Liver (tissue), 9 donors: ENCODE measurements around the gene UBASH3A. TPM values are rescaled to one million over a fixed set of nuclear protein-coding genes. Genes with fewer than 3 reads are reported as not detected.

Experiments
- DNase-seq: peaks from one replicate; pipeline ENCODE4 v3.0.0-alpha.2; 2017; ENCODE audit warnings: low spot score
- H3K27ac ChIP-seq, 2 donors: one replicate each; pipeline ENCODE4 v1.7.0; 2013; ENCODE audit warnings: inconsistent platforms in 2 of 2, low read length in 2 of 2, control low read depth in 1 of 2, low read depth in 1 of 2, mild to moderate bottlenecking in 1 of 2
- H3K27me3 ChIP-seq, 4 donors: one replicate each; pipeline versions ENCODE4 v1.6.1 to v1.7.0; 2013; ENCODE audit warnings: low read length in 3 of 4, inconsistent platforms in 1 of 4, mild to moderate bottlenecking in 1 of 4, moderate library complexity in 1 of 4; ENCODE audit not compliant: control insufficient read depth in 4 of 4, insufficient read depth in 4 of 4
- H3K36me3 ChIP-seq, 4 donors: one replicate each; pipeline versions ENCODE4 v1.6.1 to v1.7.0; 2013; ENCODE audit warnings: low read length in 3 of 4, mild to moderate bottlenecking in 3 of 4, low read depth in 1 of 4, moderate library complexity in 1 of 4; ENCODE audit not compliant: control insufficient read depth in 4 of 4, insufficient read depth in 3 of 4
- H3K4me1 ChIP-seq, 4 donors: one replicate each; pipeline versions ENCODE4 v1.6.1 to v1.7.0; 2013; ENCODE audit warnings: low read length in 3 of 4, mild to moderate bottlenecking in 3 of 4, moderate library complexity in 1 of 4; ENCODE audit not compliant: control insufficient read depth in 4 of 4, insufficient read depth in 4 of 4
- H3K4me3 ChIP-seq, 3 donors: one replicate each; pipeline versions ENCODE4 v1.6.1 to v1.7.0; 2013; ENCODE audit warnings: low read length in 3 of 3, control low read depth in 1 of 3, low read depth in 1 of 3, mild to moderate bottlenecking in 1 of 3
- H3K9ac ChIP-seq, 2 donors: one replicate each; pipeline ENCODE4 v1.7.0; 2013; ENCODE audit warnings: low read length in 2 of 2, mild to moderate bottlenecking in 2 of 2, moderate library complexity in 2 of 2, control low read depth in 1 of 2, low read depth in 1 of 2
- H3K9me3 ChIP-seq, 4 donors: one replicate each; pipeline versions ENCODE4 v1.6.1 to v1.7.0; 2013; ENCODE audit warnings: low read length in 3 of 4; ENCODE audit not compliant: control insufficient read depth in 4 of 4
- ATF3 ChIP-seq: IDR thresholded peaks from 2 replicates; pipeline ENCODE4 v1.6.1; 2016; ENCODE audit warnings: antibody characterized with exemption
- CTCF ChIP-seq: fragments of 150-350 bp; IDR thresholded peaks from 2 replicates; pipeline ENCODE4 v1.5.1; 2017; ENCODE audit warnings: improper control_type of control experiment, low read depth, low read length; ENCODE audit not compliant: missing input control
- FOXA2 ChIP-seq: IDR thresholded peaks from 2 replicates; pipeline ENCODE4 v1.6.1; 2016; ENCODE audit warnings: antibody characterized with exemption
- HNF4A ChIP-seq, 2 donors: conservative IDR thresholded peaks; 2 replicates each; pipeline ENCODE4 v1.6.1; 2016; ENCODE audit warnings: antibody characterized with exemption in 2 of 2, mild to moderate bottlenecking in 2 of 2
- JUND ChIP-seq, 2 donors: IDR thresholded peaks; 2 replicates each; pipeline ENCODE4 v1.6.1; 2016; ENCODE audit warnings: antibody characterized with exemption in 2 of 2
- NR2F2 ChIP-seq: IDR thresholded peaks from 2 replicates; pipeline ENCODE4 v1.6.1; 2016; ENCODE audit warnings: antibody characterized with exemption
- RAD21 ChIP-seq, 2 donors: IDR thresholded peaks; 2 replicates each; pipeline ENCODE4 v1.6.1; 2016; ENCODE audit warnings: antibody characterized with exemption in 2 of 2, mild to moderate bottlenecking in 2 of 2
- SP1 ChIP-seq: IDR thresholded peaks from 2 replicates; pipeline ENCODE4 v1.6.1; 2018; ENCODE audit warnings: antibody characterized with exemption, mild to moderate bottlenecking
- TAF1 ChIP-seq: conservative IDR thresholded peaks from 2 replicates; pipeline ENCODE4 v1.6.1; 2016; ENCODE audit warnings: antibody characterized with exemption, mild to moderate bottlenecking
- YY1 ChIP-seq: IDR thresholded peaks from 2 replicates; pipeline ENCODE4 v1.6.1; 2016; ENCODE audit warnings: antibody characterized with exemption, mild to moderate bottlenecking
- WGBS: extraction: QIAGEN DNeasy Blood & Tissue Kit; methylation state at CpG from one replicate; pipeline ENCODE4 v1.1.7; 2013; 5-methylcytosine and 5-hydroxymethylcytosine counted together
- polyA plus RNA-seq, 2 donors: library from polyadenylated mRNA; stranded (reverse) in 1 of 2; unstranded in 1 of 2; fragments of 200-250 nt in 1 of 2; fragments of >200 nt in 1 of 2; fragmentation: Nextera tagmentation in 1 of 2; extraction: Ambion mirVana in 1 of 2; gene quantifications; one replicate each; pipeline versions ENCODE4 v1.2.1 to v1.2.3, GENCODE V29; 2013 to 2015
- total RNA-seq, 2 donors: library from RNA; depleted of rRNA; stranded (reverse); fragments of >200 nt; gene quantifications; one replicate each; pipeline ENCODE4 v1.2.3, GENCODE V29; 2014
- TF ChIP-seq, protein P1 (sequence below): IDR thresholded peaks from 2 replicates; pipeline ENCODE4 v1.6.1; 2016; ENCODE audit warnings: antibody characterized with exemption
- donor health status: healthy.
- donor health status: healthy.
- donor health status: healthy.
- donor health status: healthy.
- donor health status: healthy.

The UBASH3A gene
- total and polyA plus RNA-seq, 4 donors: 0.10 to 0.75 (median 0.45) TPM

GRCh38 chr21:42448686-42449085 lies 45.0 kb downstream of the UBASH3A start:
- TF ChIP-seq RAD21 (IDR thresholded peaks at IDR 0.05): no peak
- TF ChIP-seq, protein P1, sequence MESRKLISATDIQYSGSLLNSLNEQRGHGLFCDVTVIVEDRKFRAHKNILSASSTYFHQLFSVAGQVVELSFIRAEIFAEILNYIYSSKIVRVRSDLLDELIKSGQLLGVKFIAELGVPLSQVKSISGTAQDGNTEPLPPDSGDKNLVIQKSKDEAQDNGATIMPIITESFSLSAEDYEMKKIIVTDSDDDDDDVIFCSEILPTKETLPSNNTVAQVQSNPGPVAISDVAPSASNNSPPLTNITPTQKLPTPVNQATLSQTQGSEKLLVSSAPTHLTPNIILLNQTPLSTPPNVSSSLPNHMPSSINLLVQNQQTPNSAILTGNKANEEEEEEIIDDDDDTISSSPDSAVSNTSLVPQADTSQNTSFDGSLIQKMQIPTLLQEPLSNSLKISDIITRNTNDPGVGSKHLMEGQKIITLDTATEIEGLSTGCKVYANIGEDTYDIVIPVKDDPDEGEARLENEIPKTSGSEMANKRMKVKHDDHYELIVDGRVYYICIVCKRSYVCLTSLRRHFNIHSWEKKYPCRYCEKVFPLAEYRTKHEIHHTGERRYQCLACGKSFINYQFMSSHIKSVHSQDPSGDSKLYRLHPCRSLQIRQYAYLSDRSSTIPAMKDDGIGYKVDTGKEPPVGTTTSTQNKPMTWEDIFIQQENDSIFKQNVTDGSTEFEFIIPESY: no peak
- Histone ChIP-seq H3K4me1 (no peaks in the 10 kb centered on the region), H3K27me3 (no peaks in the 10 kb centered on the region), H3K9me3 (no peaks in the 10 kb centered on the region), H3K4me3 (no peak overlapping the region), H3K9ac (no peak overlapping the region), H3K36me3 (no peaks in the 10 kb centered on the region), H3K27ac (no peak overlapping the region)
- no peak for DNase-seq
- WGBS: 83% methylated on average over 3 of the region's 3 CpGs

- DNase-seq: no peak
- TF ChIP-seq CTCF (no peak), JUND (IDR thresholded peaks at IDR 0.05) (no peak), SP1 (no peak), TAF1 (no peak), ATF3 (no peak), FOXA2 (no peak), RAD21 (IDR thresholded peaks at IDR 0.05) (no peak), HNF4A (conservative IDR thresholded peaks at IDR 0.05) (no peak), YY1 (no peak)
- TF ChIP-seq, protein P1: no peak
- H3K36me3 ChIP-seq: no peaks in the 10 kb centered on the region
Measured at GRCh38 chr21:42451941-42452340, 48.2 kb downstream of the UBASH3A start.

GRCh38 chr21:42452401-42453223 lies 48.9 kb downstream of the UBASH3A start:
- DNase-seq: no peak
- WGBS: 90% methylated on average over 22 of the region's 22 CpGs
- H3K9ac ChIP-seq: no peak overlapping the region
- no peaks in the 10 kb centered on the region for H3K4me1 ChIP-seq
- TF ChIP-seq CTCF (no peak), ATF3 (no peak), NR2F2 (no peak), YY1 (no peak), SP1 (no peak), RAD21 (IDR thresholded peaks at IDR 0.05) (no peak), FOXA2 (no peak)
- no peaks in the 10 kb centered on the region for H3K36me3 ChIP-seq
- no peaks in the 10 kb centered on the region for H3K9me3 ChIP-seq
- H3K27ac ChIP-seq: no peak overlapping the region
- no peak overlapping the region for H3K4me3 ChIP-seq
- H3K27me3 ChIP-seq: no peaks in the 10 kb centered on the region

More at GRCh38 chr21:42451941-42452340, 48.2 kb downstream of the UBASH3A start:
- Histone ChIP-seq H3K27me3 (no peaks in the 10 kb centered on the region), H3K9ac (no peak overlapping the region), H3K4me3 (no peak overlapping the region), H3K27ac (no peak overlapping the region), H3K4me1 (no peaks in the 10 kb centered on the region), H3K9me3 (no peaks in the 10 kb centered on the region)
- WGBS: 96% methylated on average over 9 of the region's 9 CpGs
